Neural cell (in vitro differentiated cells): ENCODE results near the gene BRD3. TPM values are rescaled to one million over a fixed set of nuclear protein-coding genes. Genes with fewer than 3 reads are reported as not detected.

Experiments used
- H2AFZ ChIP-seq: fragments of 200-600, 300-800 bp; sonication (generic), shearing (Covaris generic); 2 replicates; pipeline ENCODE4 v1.6.0; 2014; ENCODE audit warnings: low read depth, mild to moderate bottlenecking, antibody characterized with exemption, low read length, moderate library complexity
- H3F3A ChIP-seq: fragments of 200-600 bp; shearing (Covaris generic); 2 replicates; pipeline ENCODE4 v1.6.1; 2016; ENCODE audit warnings: mild to moderate bottlenecking, moderate library complexity, mixed read lengths, antibody characterized with exemption, low read length; ENCODE audit not compliant: insufficient read depth, poor library complexity, severe bottlenecking
- H3K27ac ChIP-seq: fragments of 200-600, 300-800 bp; sonication (generic), shearing (Covaris generic); 2 replicates; pipeline ENCODE4 v1.5.1; 2014; ENCODE audit warnings: mild to moderate bottlenecking, low read length, moderate library complexity
- H3K27me3 ChIP-seq: fragments of 300-800, 200-600 bp; sonication (generic), shearing (Covaris generic); 2 replicates; pipeline ENCODE4 v1.6.0; 2014; ENCODE audit warnings: mild to moderate bottlenecking, low read depth, low read length, moderate library complexity; ENCODE audit not compliant: insufficient read depth
- H3K36me3 ChIP-seq: fragments of 300-800, 200-600 bp; sonication (generic), shearing (Covaris generic); 2 replicates; pipeline ENCODE4 v1.5.1; 2014; ENCODE audit warnings: mild to moderate bottlenecking, antibody characterized with exemption, low read length, moderate library complexity; ENCODE audit not compliant: insufficient read depth
- H3K4me2 ChIP-seq: fragments of 300-800, 200-600 bp; sonication (generic), shearing (Covaris generic); 2 replicates; pipeline ENCODE4 v1.6.0; 2014; ENCODE audit warnings: mild to moderate bottlenecking, low read length
- H3K4me3 ChIP-seq: fragments of 300-800, 200-600 bp; sonication (generic), shearing (Covaris generic); 2 replicates; pipeline ENCODE4 v1.5.1; 2014; ENCODE audit warnings: mild to moderate bottlenecking, low read length, moderate library complexity
- H3K79me2 ChIP-seq: fragments of 200-600 bp; shearing (Covaris generic); replicated peaks from 2 replicates; pipeline ENCODE4 v1.6.0; 2014; ENCODE audit warnings: mild to moderate bottlenecking, low read length, moderate library complexity; ENCODE audit not compliant: insufficient read depth
- H3K9ac ChIP-seq: fragments of 300-800, 200-600 bp; sonication (generic), shearing (Covaris generic); 2 replicates; pipeline ENCODE4 v1.6.1; 2016; ENCODE audit warnings: mild to moderate bottlenecking, low read length, mixed read lengths
- H3K9me2 ChIP-seq: fragments of 200-600 bp; shearing (Covaris generic); 2 replicates; pipeline ENCODE4 v1.6.1; 2016; ENCODE audit warnings: mild to moderate bottlenecking, low read length, mixed read lengths; ENCODE audit not compliant: insufficient read depth
- H3K9me3 ChIP-seq: fragments of 200-600, 300-800 bp; sonication (generic), shearing (Covaris generic); 2 replicates; pipeline ENCODE4 v1.6.1; 2016; ENCODE audit warnings: mild to moderate bottlenecking, mixed run types, low read length, moderate library complexity, mixed read lengths
- H4K20me1 ChIP-seq: fragments of 200-600 bp; shearing (Covaris generic); 2 replicates; pipeline ENCODE4 v1.6.1; 2016; ENCODE audit warnings: mild to moderate bottlenecking, mixed run types; ENCODE audit not compliant: insufficient read depth
- CTCF ChIP-seq: fragments of 450-650 bp; IDR thresholded peaks from 2 replicates; pipeline ENCODE4 v1.5.1; 2014; ENCODE audit warnings: antibody characterized with exemption, mild to moderate bottlenecking, moderate library complexity; ENCODE audit not compliant: poor library complexity, severe bottlenecking
- EP300 ChIP-seq: fragments of 450-650 bp; conservative IDR thresholded peaks from 2 replicates; pipeline ENCODE4 v1.6.1; 2014; ENCODE audit warnings: antibody characterized with exemption, mild to moderate bottlenecking, moderate library complexity; ENCODE audit not compliant: poor library complexity, severe bottlenecking
- EZH2 ChIP-seq: fragments of 200-600, 300-800 bp; shearing (Covaris generic), sonication (generic); IDR thresholded peaks from 2 replicates; pipeline ENCODE4 v1.6.1; 2014; ENCODE audit warnings: antibody characterized with exemption, low read length, borderline replicate concordance, mild to moderate bottlenecking; ENCODE audit not compliant: insufficient read depth, poor library complexity, severe bottlenecking
- MXI1 ChIP-seq: fragments of 450-650 bp; conservative IDR thresholded peaks from 2 replicates; pipeline ENCODE4 v1.6.1; 2014; ENCODE audit warnings: antibody characterized with exemption, mild to moderate bottlenecking; ENCODE audit not compliant: poor library complexity, severe bottlenecking
- POLR2AphosphoS5 ChIP-seq: IDR thresholded peaks from 2 replicates; pipeline ENCODE4 v1.6.1; 2012
- RAD21 ChIP-seq: fragments of 450-650 bp; conservative IDR thresholded peaks from 2 replicates; pipeline ENCODE4 v1.6.1; 2014; ENCODE audit warnings: antibody characterized with exemption, mild to moderate bottlenecking, moderate library complexity
- REST ChIP-seq: IDR thresholded peaks from 2 replicates; pipeline ENCODE4 v1.6.1; 2012; ENCODE audit warnings: borderline replicate concordance
- SMC3 ChIP-seq: fragments of 450-650 bp; conservative IDR thresholded peaks from 2 replicates; pipeline ENCODE4 v1.6.1; 2014; ENCODE audit warnings: antibody characterized with exemption, mild to moderate bottlenecking, moderate library complexity; ENCODE audit not compliant: poor library complexity
- TAF1 ChIP-seq: IDR thresholded peaks from 2 replicates; pipeline ENCODE4 v1.6.1; 2012; ENCODE audit warnings: low read depth
- polyA plus RNA-seq: library from polyadenylated mRNA; depleted of rRNA; stranded (reverse); fragments of >200 nt; gene quantifications from 2 replicates; pipeline ENCODE4 v1.2.3, GENCODE V29; 2014

Gene BRD3
- polyA plus RNA-seq, 1 donor from 2014 or later, result 17.6 TPM

- Histone ChIP-seq H4K20me1 (peaks cover 16% of the 10 kb centered on the region), H3F3A (no peaks in the 10 kb centered on the region), H3K79me2 (peaks cover under 1% of the 10 kb centered on the region), H2AFZ (no peak overlapping the region), H3K9me2 (no peaks in the 10 kb centered on the region), H3K9ac (no peak overlapping the region), H3K4me3 (no peak overlapping the region), H3K4me2 (no peak overlapping the region), H3K27me3 (no peaks in the 10 kb centered on the region), H3K27ac (no peak overlapping the region), H3K9me3 (no peaks in the 10 kb centered on the region), H3K36me3 (no peaks in the 10 kb centered on the region)
- TF ChIP-seq CTCF, result no peak
- no peak for TF ChIP-seq EZH2
- TF ChIP-seq EP300, result no peak
- TF ChIP-seq SMC3, result no peak
- no peak for TF ChIP-seq MXI1
- TF ChIP-seq RAD21, result no peak
- no peak for TF ChIP-seq POLR2AphosphoS5
- TF ChIP-seq REST, result no peak
- TF ChIP-seq TAF1, result no peak
Measured at GRCh38 chr9:134049236-134049635, 18.6 kb downstream of the BRD3 start.

- H4K20me1 ChIP-seq, result peaks cover 10% of the 10 kb centered on the region
- no peaks in the 10 kb centered on the region for H3K79me2 ChIP-seq
- no peaks in the 10 kb centered on the region for H3K9me2 ChIP-seq
- no peak overlapping the region for H3K9ac ChIP-seq
- TF ChIP-seq CTCF (no peak), TAF1 (no peak), EP300 (no peak), EZH2 (no peak), REST (no peak), SMC3 (no peak)
- no peak overlapping the region for H3K4me3 ChIP-seq
- no peak overlapping the region for H3K4me2 ChIP-seq
- H3K27me3 ChIP-seq, result no peaks in the 10 kb centered on the region
- H2AFZ ChIP-seq, result no peak overlapping the region
- H3K9me3 ChIP-seq, result no peaks in the 10 kb centered on the region
- H3K27ac ChIP-seq, result no peak overlapping the region
- H3F3A ChIP-seq, result no peaks in the 10 kb centered on the region
- H3K36me3 ChIP-seq, result no peaks in the 10 kb centered on the region
Measured at GRCh38 chr9:134048582-134048968, 19.3 kb downstream of the BRD3 start.
